ENCODE results near the gene PACRG.
"Not testable (repeated sequence)": the region's sequence is repeated elsewhere in the genome, so short reads cannot be mapped to it uniquely, and the experiment has no call there.

Gene PACRG

GRCh38 chr6:162951164-162951743, 223.5 kb downstream of the PACRG start:
- DNase-seq: no peak

GRCh38 chr6:162952423-162952822, 224.6 kb downstream of the PACRG start:
- no peak for DNase-seq

- no peak for DNase-seq
Observed at GRCh38 chr6:162957062-162957461, 229.3 kb downstream of the PACRG start.

GRCh38 chr6:162960679-162961457, 233.1 kb downstream of the PACRG start:
- DNase-seq: no peak

GRCh38 chr6:162962093-162962492, 234.3 kb downstream of the PACRG start:
- DNase-seq: no peak

- no peak for DNase-seq
Observed at GRCh38 chr6:162963861-162964260, 236.1 kb downstream of the PACRG start.

GRCh38 chr6:162964488-162965140, 236.8 kb downstream of the PACRG start:
- DNase-seq: no peak

GRCh38 chr6:162965366-162965765, 237.6 kb downstream of the PACRG start:
- DNase-seq: no peak

- DNase-seq: no peak
Observed at GRCh38 chr6:162970246-162970645, 242.5 kb downstream of the PACRG start.

- DNase-seq: no peak
Observed at GRCh38 chr6:162971356-162971755, 243.6 kb downstream of the PACRG start.

- no peak for DNase-seq
Observed at GRCh38 chr6:162973151-162973872, 245.5 kb downstream of the PACRG start.

GRCh38 chr6:162973980-162974379, 246.2 kb downstream of the PACRG start:
- DNase-seq: no peak

- DNase-seq: peak in 1 of 14 donors; percentile 37
Observed at GRCh38 chr6:162974685-162975084, 246.9 kb downstream of the PACRG start.

GRCh38 chr6:162976141-162976540, 248.4 kb downstream of the PACRG start:
- no peak for DNase-seq

GRCh38 chr6:162983234-162983633, 255.5 kb downstream of the PACRG start:
- not testable (repeated sequence) for DNase-seq

- DNase-seq: no peak
Observed at GRCh38 chr6:162998777-162999176, 271.0 kb downstream of the PACRG start.

- DNase-seq: no peak
Observed at GRCh38 chr6:162999575-163000285, 272.0 kb downstream of the PACRG start.

- no peak for DNase-seq
Observed at GRCh38 chr6:163001330-163001729, 273.6 kb downstream of the PACRG start.

GRCh38 chr6:163008186-163008585, 280.4 kb downstream of the PACRG start:
- no peak for DNase-seq

GRCh38 chr6:163008626-163009025, 280.9 kb downstream of the PACRG start:
- DNase-seq: no peak

GRCh38 chr6:163010145-163010544, 282.4 kb downstream of the PACRG start:
- no peak for DNase-seq

GRCh38 chr6:163014736-163015135, 287.0 kb downstream of the PACRG start:
- no peak for DNase-seq
